RWPE1 (cell line): ENCODE measurements around the gene SLC22A14.

ENCODE experiments used
- CTCF ChIA-PET: fragments of 350-600 bp; sonication (Branson Sonifier 250); formaldehyde crosslinking; extraction: SDS; loops from one replicate; lab custom pipeline; 2021; lab: Yijun Ruan, JAX
- POLR2A ChIA-PET: fragments of 400-600 bp; formaldehyde crosslinking; extraction: SDS; loops from one replicate; lab custom pipeline; 2020; ENCODE audit warnings: antibody characterized with exemption; ENCODE audit not compliant: low non-redundant PET; lab: Yijun Ruan, JAX
- DNase-seq: peaks from one replicate; pipeline ENCODE4 v3.0.0; 2012; ENCODE audit warnings: low spot score
- H3K27ac ChIP-seq: fragments of 450-650 bp; 2 replicates; pipeline ENCODE4 v1.5.1; 2017
- CTCF ChIP-seq: fragments of 450-650 bp; conservative IDR thresholded peaks from 2 replicates; pipeline ENCODE4 v1.5.1; 2017; ENCODE audit warnings: low read depth, mild to moderate bottlenecking

The SLC22A14 gene

GRCh38 chr3:38325256-38325655 is 43.2 kb downstream of the SLC22A14 start:
- no peak for DNase-seq
- ChIA-PET CTCF (no interaction called here), POLR2A (no interaction called here)
- no peak overlapping the region for H3K27ac ChIP-seq
- no peak for TF ChIP-seq CTCF

GRCh38 chr3:38327335-38328009 is 45.4 kb downstream of the SLC22A14 start:
- TF ChIP-seq CTCF, result no peak
- DNase-seq, result peak; percentile 21
- no peak overlapping the region for H3K27ac ChIP-seq
- ChIA-PET CTCF (no interaction called here), POLR2A (no interaction called here)

GRCh38 chr3:38331257-38332022 is 49.3 kb downstream of the SLC22A14 start:
- POLR2A ChIA-PET, result no interaction called here
- CTCF ChIA-PET, result interaction anchor here (0.6 kb wide), 2 partner anchors 62 to 234 kb away, joined by 3 to 5 read pairs; no protein-coding TSS in a partner anchor
- TF ChIP-seq CTCF, result no peak
- no peak overlapping the region for H3K27ac ChIP-seq
- no peak for DNase-seq

- no peak overlapping the region for H3K27ac ChIP-seq
- no peak for TF ChIP-seq CTCF
- no peak for DNase-seq
- CTCF ChIA-PET, result no interaction called here
- POLR2A ChIA-PET, result no interaction called here
Measured at GRCh38 chr3:38332201-38332600, 50.1 kb downstream of the SLC22A14 start.

- no peak for DNase-seq
- ChIA-PET CTCF (interaction anchor here (0.5 kb wide), 1 partner anchor 12 kb away, joined by 3 read pairs; the partner anchor contains the start of gene XYLB), POLR2A (no interaction called here)
- H3K27ac ChIP-seq, result no peak overlapping the region
- no peak for TF ChIP-seq CTCF
Measured at GRCh38 chr3:38334142-38335055, 52.3 kb downstream of the SLC22A14 start.

- ChIA-PET POLR2A (no interaction called here), CTCF (interaction anchor here (0.6 kb wide), 1 partner anchor 926 kb away, joined by 4 read pairs; no protein-coding TSS in a partner anchor)
- TF ChIP-seq CTCF, result no peak
- no peak overlapping the region for H3K27ac ChIP-seq
- no peak for DNase-seq
Measured at GRCh38 chr3:38335263-38335662, 53.2 kb downstream of the SLC22A14 start.
